K562 (cell line): Measurements from ENCODE around the gene ARID4B. TPM values are rescaled to one million over a fixed set of nuclear protein-coding genes. Genes with fewer than 3 reads are reported as not detected.

Source experiments
- ATAC-seq: fragments of 200-7000 bp; cut with Tn5 transposase; 3 replicates; pipeline ENCODE4 v1.9.1; 2020; ENCODE audit warnings: moderate library complexity
- BruUV-seq: library from RNA; stranded (reverse); fragments of 400-500 nt; replicated peaks from 2 replicates; lab custom pipeline; 2021; lab: Mats Ljungman, UMichigan
- CTCF ChIA-PET: fragments of 300-600 bp; formaldehyde crosslinking; extraction: SDS; loops from one replicate; lab custom pipeline; 2021; ENCODE audit warnings: low intra/inter-chr PET ratio; lab: Yijun Ruan, JAX
- POLR2A ChIA-PET: fragments of 300-600, 350-650 bp; sonication (Branson Sonifier 250); formaldehyde crosslinking; extraction: SDS; loops from one replicate; lab custom pipeline; 2021; ENCODE audit warnings: antibody characterized with exemption, inconsistent platforms; lab: Yijun Ruan, JAX
- DNase-seq, 4 experiments: peaks; one replicate each; pipeline versions ENCODE4 v3.0.0 to v3.0.0-alpha.2; 2011 to 2018; ENCODE audit warnings: low spot score in 3 of 4, mixed read lengths in 3 of 4; ENCODE audit errors: extremely low read depth in 1 of 4
- FAIRE-seq: peaks from 2 replicates; lab custom pipeline; 2011; peaks lifted over from hg19 to GRCh38; lab: Jason Lieb, UNC
- H2AFZ ChIP-seq: 2 replicates; pipeline ENCODE4 v1.6.0; 2011; ENCODE audit warnings: low read depth, low read length, control low read depth, inconsistent platforms
- H3K27ac ChIP-seq: fragments of 200-600 bp; 3 replicates; pipeline ENCODE4 v1.8.0; 2011; ENCODE audit warnings: low read depth, mild to moderate bottlenecking, control low read depth, inconsistent platforms, low read length, moderate library complexity, mixed read lengths; ENCODE audit errors: extremely low read depth
- H3K27me3 ChIP-seq, 2 experiments: fragments of 300-600 bp in 1 of 2; 2 replicates in 1 of 2; 3 replicates in 1 of 2; pipeline versions ENCODE4 v1.6.0 to v1.8.0; 2011; ENCODE audit warnings: inconsistent platforms in 2 of 2, low read length in 2 of 2, mild to moderate bottlenecking in 1 of 2, mixed read lengths in 1 of 2, moderate library complexity in 1 of 2; ENCODE audit not compliant: control insufficient read depth in 2 of 2, insufficient read depth in 2 of 2
- H3K36me3 ChIP-seq: fragments of 300-600 bp; 3 replicates; pipeline ENCODE4 v1.8.0; 2011; ENCODE audit warnings: mild to moderate bottlenecking, low read length, inconsistent platforms; ENCODE audit not compliant: control insufficient read depth, insufficient read depth
- H3K4me1 ChIP-seq, 2 experiments: fragments of 200-600 bp in 1 of 2; replicated peaks in 1 of 2; 2 replicates in 1 of 2; 3 replicates in 1 of 2; pipeline versions ENCODE4 v1.5.1 to v1.8.0; 2011; ENCODE audit warnings: inconsistent platforms in 2 of 2, low read length in 2 of 2, mild to moderate bottlenecking in 1 of 2, mixed read lengths in 1 of 2, moderate library complexity in 1 of 2; ENCODE audit not compliant: control insufficient read depth in 2 of 2, insufficient read depth in 2 of 2
- H3K4me2 ChIP-seq: 2 replicates; pipeline ENCODE4 v1.6.1; 2011; ENCODE audit warnings: low read length, control low read depth, inconsistent platforms, mixed read lengths; ENCODE audit not compliant: insufficient read depth
- H3K4me3 ChIP-seq: fragments of 200-600 bp; sonication (generic), shearing (Covaris generic); 2 replicates; pipeline ENCODE4 v1.5.1; 2016; ENCODE audit warnings: control low read depth, inconsistent platforms
- H3K79me2 ChIP-seq: fragments of 200-600 bp; 3 replicates; pipeline ENCODE4 v1.8.0; 2011; ENCODE audit warnings: low read length, inconsistent platforms; ENCODE audit not compliant: control insufficient read depth, insufficient read depth
- H3K9ac ChIP-seq, 2 experiments: 2 replicates each; pipeline versions ENCODE4 v1.6.0 to v1.6.1; 2011; ENCODE audit warnings: low read depth in 2 of 2, low read length in 2 of 2, control low read depth in 1 of 2, inconsistent platforms in 1 of 2, mild to moderate bottlenecking in 1 of 2, mixed read lengths in 1 of 2; ENCODE audit not compliant: insufficient read depth in 1 of 2
- H3K9me1 ChIP-seq: one replicate; pipeline ENCODE4 v1.6.0; 2011; ENCODE audit warnings: inconsistent platforms, mild to moderate bottlenecking, low read length, moderate library complexity; ENCODE audit not compliant: control insufficient read depth, insufficient read depth
- H3K9me3 ChIP-seq: replicated peaks from 2 replicates; pipeline ENCODE4 v1.5.1; 2011; ENCODE audit warnings: low read depth, low read length, inconsistent platforms; ENCODE audit not compliant: control insufficient read depth, insufficient read depth
- H4K20me1 ChIP-seq: replicated peaks from 2 replicates; pipeline ENCODE4 v1.6.1; 2011; ENCODE audit warnings: low read length, inconsistent platforms, mixed read lengths; ENCODE audit not compliant: control insufficient read depth, insufficient read depth
- CHD1 ChIP-seq: fragments of 200-600 bp; sonication (generic); IDR thresholded peaks from one replicate; pipeline ENCODE4 v1.6.1; 2012; ENCODE audit warnings: mild to moderate bottlenecking, moderate library complexity, low read length, inconsistent platforms
- CHD4 ChIP-seq: fragments of 200-600 bp; sonication (generic); IDR thresholded peaks from 3 replicates; pipeline ENCODE4 v1.6.1; 2012; ENCODE audit warnings: low read depth, mild to moderate bottlenecking, mixed read lengths, low read length, inconsistent platforms; ENCODE audit not compliant: insufficient read depth, insufficient replicate concordance, poor library complexity, severe bottlenecking
- PTBP1 ChIP-seq: fragments of 200-400 bp; formaldehyde crosslinking; IDR thresholded peaks from 2 replicates; pipeline ENCODE4 v1.6.1; 2017; ENCODE audit warnings: low read depth, low read length
- SRF ChIP-seq, 2 experiments: fragments of 250-450, 450-650 bp in 1 of 2; sonication (Bioruptor Pico) in 1 of 2; sonication (generic) in 1 of 2; formaldehyde crosslinking; IDR thresholded peaks; 2 replicates each; pipeline versions ENCODE4 v1.5.0 to v1.5.1; 2020 to 2022; ENCODE audit warnings: mild to moderate bottlenecking in 1 of 2, missing genetic modification reagents in 1 of 2
- TAF9B ChIP-seq: fragments of 450-650 bp; IDR thresholded peaks from 2 replicates; pipeline ENCODE4 v1.6.1; 2018; ENCODE audit warnings: mild to moderate bottlenecking; ENCODE audit not compliant: partially characterized antibody
- WGBS: fragments of 100-300 bp; shearing (Covaris generic); methylation state at CpG from one replicate; pipeline ENCODE4 v1.1.6; 2016; ENCODE audit warnings: low coverage, mixed read lengths; ENCODE audit not compliant: insufficient coverage; ENCODE audit errors: missing lambda C conversion rate; 5-methylcytosine and 5-hydroxymethylcytosine counted together
- in situ Hi-C: fragments of 300-500 bp; cut with MboI; formaldehyde crosslinking; loops from 4 replicates; pipeline ENCODE4 v1.15.0; 2018; ENCODE audit warnings: inconsistent platforms, mixed read lengths
- intact Hi-C: fragments of 100-400 bp; cut with micrococcal nuclease; formaldehyde crosslinking; loops from 2 replicates; pipeline ENCODE4 v1.14.2; 2022
- polyA plus RNA-seq, 8 experiments: library from polyadenylated mRNA; depleted of rRNA in 4 of 8; stranded (reverse) in 5 of 8; unstranded in 3 of 8; fragments of >200 nt; fragmentation: Nextera tagmentation in 2 of 8; fragmentation: Illumina TruSeq in 1 of 8; extraction: Ambion mirVana in 2 of 8; extraction: Trizol in 1 of 8; gene quantifications; 2 replicates each; pipeline versions ENCODE4 v1.2.1 to v1.2.3, GENCODE V29; 2011 to 2014; ENCODE audit warnings: inconsistent platforms in 1 of 8, missing spikeins in 1 of 8
- total RNA-seq, 7 experiments: library from RNA; depleted of rRNA in 6 of 7; stranded (reverse); fragments of >200 nt in 6 of 7; fragmentation: Illumina TruSeq in 2 of 7; extraction: Trizol in 2 of 7; gene quantifications; 2 replicates each; pipeline versions ENCODE4 v1.2.1 to v1.2.3, GENCODE V29; 2011 to 2021; ENCODE audit warnings: low replicate concordance in 1 of 7
- TF ChIP-seq, protein P1 (sequence below): fragments of 450-650 bp; conservative IDR thresholded peaks from 2 replicates; pipeline ENCODE4 v1.6.1; 2016; ENCODE audit warnings: missing genetic modification characterization, low read depth, mild to moderate bottlenecking, control low read depth, missing compliant biosample characterization
- TF ChIP-seq, protein P2 (sequence below): sonication (generic); formaldehyde crosslinking; IDR thresholded peaks from 2 replicates; pipeline ENCODE4 v1.8.0; 2022; ENCODE audit warnings: mild to moderate bottlenecking, missing genetic modification reagents
- TF ChIP-seq, protein P3 (sequence below): sonication (generic); formaldehyde crosslinking; IDR thresholded peaks from 2 replicates; pipeline ENCODE4 v1.8.0; 2022; ENCODE audit warnings: mild to moderate bottlenecking, missing genetic modification reagents
- TF ChIP-seq, protein P4 (sequence below): fragments of 250-450 bp; sonication (Bioruptor Pico); IDR thresholded peaks from 2 replicates; pipeline ENCODE4 v1.8.0; 2022; ENCODE audit warnings: inconsistent platforms
- TF ChIP-seq, protein P5 (sequence below): fragments of 250-450 bp; sonication (Bioruptor Pico); IDR thresholded peaks from 2 replicates; pipeline ENCODE4 v1.8.0; 2022; ENCODE audit warnings: moderate library complexity, mild to moderate bottlenecking, inconsistent platforms

Gene ARID4B
- total and polyA plus RNA-seq, 9 of the 15 experiments (the other 6 are each of a cell fraction or from before 2014, with no cell fraction given) = 8.4 to 38.9 (median 18.5) TPM

DNA sequence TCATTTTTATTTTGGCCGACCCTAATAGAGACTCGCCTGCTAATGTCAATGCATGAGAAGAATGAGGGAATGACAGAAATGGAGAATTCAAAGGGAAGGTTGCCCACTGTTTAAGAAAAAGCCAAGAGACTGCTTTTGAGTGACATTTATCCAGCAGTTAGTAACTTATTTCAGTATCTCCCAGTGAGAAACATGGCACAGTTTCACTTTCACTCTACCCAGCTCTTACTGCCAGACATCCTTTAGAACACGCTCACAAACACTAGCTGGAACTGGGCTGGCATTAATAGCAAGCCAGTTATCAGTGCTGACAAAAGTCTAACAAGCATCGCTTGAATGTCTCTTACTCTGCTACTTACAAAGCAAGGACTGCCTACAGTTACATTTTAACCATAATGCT, 8.9 kb upstream of the ARID4B start:
- FAIRE-seq (no peak), DNase-seq (no peak), ATAC-seq (no peak)
- peaks cover 38% of the 10 kb centered on the region for H3K79me2 ChIP-seq
- H3K4me2 ChIP-seq = no peak overlapping the region
- no peak overlapping the region for H3K9ac ChIP-seq
- peaks cover 47% of the 10 kb centered on the region for H3K36me3 ChIP-seq
- no TSS peak for BruUV-seq
- ChIA-PET POLR2A (no interaction called here), CTCF (no interaction called here)
- intact Hi-C loops (no loop called here), in situ Hi-C loops (no loop called here)
- no peaks in the 10 kb centered on the region for H4K20me1 ChIP-seq
- 94% methylated on average over 4 of the region's 4 CpGs for WGBS
- peaks cover 0 to 6% of the 10 kb centered on the region in 2 experiments; a peak in 2 of 5 replicates for H3K4me1 ChIP-seq
- no peaks in the 10 kb centered on the region for H3K9me3 ChIP-seq
- H3K9me1 ChIP-seq = no peaks in the 10 kb centered on the region
- no peak overlapping the region for H3K27ac ChIP-seq
- no peak overlapping the region for H3K4me3 ChIP-seq
- no peaks in the 10 kb centered on the region for H3K27me3 ChIP-seq
- no peak overlapping the region for H2AFZ ChIP-seq
- TF ChIP-seq, protein P1, sequence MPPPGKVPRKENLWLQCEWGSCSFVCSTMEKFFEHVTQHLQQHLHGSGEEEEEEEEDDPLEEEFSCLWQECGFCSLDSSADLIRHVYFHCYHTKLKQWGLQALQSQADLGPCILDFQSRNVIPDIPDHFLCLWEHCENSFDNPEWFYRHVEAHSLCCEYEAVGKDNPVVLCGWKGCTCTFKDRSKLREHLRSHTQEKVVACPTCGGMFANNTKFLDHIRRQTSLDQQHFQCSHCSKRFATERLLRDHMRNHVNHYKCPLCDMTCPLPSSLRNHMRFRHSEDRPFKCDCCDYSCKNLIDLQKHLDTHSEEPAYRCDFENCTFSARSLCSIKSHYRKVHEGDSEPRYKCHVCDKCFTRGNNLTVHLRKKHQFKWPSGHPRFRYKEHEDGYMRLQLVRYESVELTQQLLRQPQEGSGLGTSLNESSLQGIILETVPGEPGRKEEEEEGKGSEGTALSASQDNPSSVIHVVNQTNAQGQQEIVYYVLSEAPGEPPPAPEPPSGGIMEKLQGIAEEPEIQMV (tag) = no peak
- TF ChIP-seq SRF (CRISPR knock-in tag; IDR thresholded peaks at IDR 0.05) (no peak), TAF9B (no peak), CHD1 (no peak), PTBP1 (no peak), CHD4 (no peak)
- TF ChIP-seq, protein P2, sequence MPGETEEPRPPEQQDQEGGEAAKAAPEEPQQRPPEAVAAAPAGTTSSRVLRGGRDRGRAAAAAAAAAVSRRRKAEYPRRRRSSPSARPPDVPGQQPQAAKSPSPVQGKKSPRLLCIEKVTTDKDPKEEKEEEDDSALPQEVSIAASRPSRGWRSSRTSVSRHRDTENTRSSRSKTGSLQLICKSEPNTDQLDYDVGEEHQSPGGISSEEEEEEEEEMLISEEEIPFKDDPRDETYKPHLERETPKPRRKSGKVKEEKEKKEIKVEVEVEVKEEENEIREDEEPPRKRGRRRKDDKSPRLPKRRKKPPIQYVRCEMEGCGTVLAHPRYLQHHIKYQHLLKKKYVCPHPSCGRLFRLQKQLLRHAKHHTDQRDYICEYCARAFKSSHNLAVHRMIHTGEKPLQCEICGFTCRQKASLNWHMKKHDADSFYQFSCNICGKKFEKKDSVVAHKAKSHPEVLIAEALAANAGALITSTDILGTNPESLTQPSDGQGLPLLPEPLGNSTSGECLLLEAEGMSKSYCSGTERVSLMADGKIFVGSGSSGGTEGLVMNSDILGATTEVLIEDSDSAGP (CRISPR knock-in tag) = no peak
- TF ChIP-seq, protein P3, sequence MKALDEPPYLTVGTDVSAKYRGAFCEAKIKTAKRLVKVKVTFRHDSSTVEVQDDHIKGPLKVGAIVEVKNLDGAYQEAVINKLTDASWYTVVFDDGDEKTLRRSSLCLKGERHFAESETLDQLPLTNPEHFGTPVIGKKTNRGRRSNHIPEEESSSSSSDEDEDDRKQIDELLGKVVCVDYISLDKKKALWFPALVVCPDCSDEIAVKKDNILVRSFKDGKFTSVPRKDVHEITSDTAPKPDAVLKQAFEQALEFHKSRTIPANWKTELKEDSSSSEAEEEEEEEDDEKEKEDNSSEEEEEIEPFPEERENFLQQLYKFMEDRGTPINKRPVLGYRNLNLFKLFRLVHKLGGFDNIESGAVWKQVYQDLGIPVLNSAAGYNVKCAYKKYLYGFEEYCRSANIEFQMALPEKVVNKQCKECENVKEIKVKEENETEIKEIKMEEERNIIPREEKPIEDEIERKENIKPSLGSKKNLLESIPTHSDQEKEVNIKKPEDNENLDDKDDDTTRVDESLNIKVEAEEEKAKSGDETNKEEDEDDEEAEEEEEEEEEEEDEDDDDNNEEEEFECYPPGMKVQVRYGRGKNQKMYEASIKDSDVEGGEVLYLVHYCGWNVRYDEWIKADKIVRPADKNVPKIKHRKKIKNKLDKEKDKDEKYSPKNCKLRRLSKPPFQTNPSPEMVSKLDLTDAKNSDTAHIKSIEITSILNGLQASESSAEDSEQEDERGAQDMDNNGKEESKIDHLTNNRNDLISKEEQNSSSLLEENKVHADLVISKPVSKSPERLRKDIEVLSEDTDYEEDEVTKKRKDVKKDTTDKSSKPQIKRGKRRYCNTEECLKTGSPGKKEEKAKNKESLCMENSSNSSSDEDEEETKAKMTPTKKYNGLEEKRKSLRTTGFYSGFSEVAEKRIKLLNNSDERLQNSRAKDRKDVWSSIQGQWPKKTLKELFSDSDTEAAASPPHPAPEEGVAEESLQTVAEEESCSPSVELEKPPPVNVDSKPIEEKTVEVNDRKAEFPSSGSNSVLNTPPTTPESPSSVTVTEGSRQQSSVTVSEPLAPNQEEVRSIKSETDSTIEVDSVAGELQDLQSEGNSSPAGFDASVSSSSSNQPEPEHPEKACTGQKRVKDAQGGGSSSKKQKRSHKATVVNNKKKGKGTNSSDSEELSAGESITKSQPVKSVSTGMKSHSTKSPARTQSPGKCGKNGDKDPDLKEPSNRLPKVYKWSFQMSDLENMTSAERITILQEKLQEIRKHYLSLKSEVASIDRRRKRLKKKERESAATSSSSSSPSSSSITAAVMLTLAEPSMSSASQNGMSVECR = no peak
- TF ChIP-seq, protein P4, sequence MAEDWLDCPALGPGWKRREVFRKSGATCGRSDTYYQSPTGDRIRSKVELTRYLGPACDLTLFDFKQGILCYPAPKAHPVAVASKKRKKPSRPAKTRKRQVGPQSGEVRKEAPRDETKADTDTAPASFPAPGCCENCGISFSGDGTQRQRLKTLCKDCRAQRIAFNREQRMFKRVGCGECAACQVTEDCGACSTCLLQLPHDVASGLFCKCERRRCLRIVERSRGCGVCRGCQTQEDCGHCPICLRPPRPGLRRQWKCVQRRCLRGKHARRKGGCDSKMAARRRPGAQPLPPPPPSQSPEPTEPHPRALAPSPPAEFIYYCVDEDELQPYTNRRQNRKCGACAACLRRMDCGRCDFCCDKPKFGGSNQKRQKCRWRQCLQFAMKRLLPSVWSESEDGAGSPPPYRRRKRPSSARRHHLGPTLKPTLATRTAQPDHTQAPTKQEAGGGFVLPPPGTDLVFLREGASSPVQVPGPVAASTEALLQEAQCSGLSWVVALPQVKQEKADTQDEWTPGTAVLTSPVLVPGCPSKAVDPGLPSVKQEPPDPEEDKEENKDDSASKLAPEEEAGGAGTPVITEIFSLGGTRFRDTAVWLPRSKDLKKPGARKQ = no peak
- TF ChIP-seq, protein P5, sequence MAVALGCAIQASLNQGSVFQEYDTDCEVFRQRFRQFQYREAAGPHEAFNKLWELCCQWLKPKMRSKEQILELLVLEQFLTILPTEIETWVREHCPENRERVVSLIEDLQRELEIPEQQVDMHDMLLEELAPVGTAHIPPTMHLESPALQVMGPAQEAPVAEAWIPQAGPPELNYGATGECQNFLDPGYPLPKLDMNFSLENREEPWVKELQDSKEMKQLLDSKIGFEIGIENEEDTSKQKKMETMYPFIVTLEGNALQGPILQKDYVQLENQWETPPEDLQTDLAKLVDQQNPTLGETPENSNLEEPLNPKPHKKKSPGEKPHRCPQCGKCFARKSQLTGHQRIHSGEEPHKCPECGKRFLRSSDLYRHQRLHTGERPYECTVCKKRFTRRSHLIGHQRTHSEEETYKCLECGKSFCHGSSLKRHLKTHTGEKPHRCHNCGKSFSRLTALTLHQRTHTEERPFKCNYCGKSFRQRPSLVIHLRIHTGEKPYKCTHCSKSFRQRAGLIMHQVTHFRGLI (CRISPR knock-in tag) = no peak
